ENCODE results near the gene ATAD3B.

GRCh38 chr1:1425426-1425752 lies 46.2 kb upstream of the ATAD3B start:
- TF ChIP-seq EZH2 (IDR thresholded peaks at IDR 0.05; ENCODE audit: low read length) (no peak), CTCF (optimal IDR thresholded peaks at IDR 0.05 in 1 of 3, IDR thresholded peaks at IDR 0.05 in 1 of 3, conservative IDR thresholded peaks at IDR 0.05 in 1 of 3; ENCODE audit: extremely low read depth in 1 of 3, insufficient read depth in 2 of 3, low read length in 3 of 3) (no peak)
